Right renal cortex interstitium (tissue), 3 donors: Measurements from ENCODE around the gene PCDHGA8. TPM values are rescaled to one million over a fixed set of nuclear protein-coding genes. Genes with fewer than 3 reads are reported as not detected.
"Not testable (repeated sequence)": the region's sequence is repeated elsewhere in the genome, so short reads cannot be mapped to it uniquely, and the experiment has no call there.

Source experiments
- DNase-seq, 3 donors: peaks; one replicate each; pipeline ENCODE4 v3.0.0-alpha.2; 2013; ENCODE audit warnings: low read depth in 3 of 3, low spot score in 2 of 3
- polyA plus RNA-seq, 3 donors: library from polyadenylated mRNA; unstranded; fragments of 120-200 nt; gene quantifications; one replicate each; pipeline ENCODE4 v1.2.1, GENCODE V29; 2013; ENCODE audit not compliant: insufficient read length in 3 of 3

The PCDHGA8 gene
- polyA plus RNA-seq, 3 donors: 0.29 to 0.40 (median 0.30) TPM

DNA sequence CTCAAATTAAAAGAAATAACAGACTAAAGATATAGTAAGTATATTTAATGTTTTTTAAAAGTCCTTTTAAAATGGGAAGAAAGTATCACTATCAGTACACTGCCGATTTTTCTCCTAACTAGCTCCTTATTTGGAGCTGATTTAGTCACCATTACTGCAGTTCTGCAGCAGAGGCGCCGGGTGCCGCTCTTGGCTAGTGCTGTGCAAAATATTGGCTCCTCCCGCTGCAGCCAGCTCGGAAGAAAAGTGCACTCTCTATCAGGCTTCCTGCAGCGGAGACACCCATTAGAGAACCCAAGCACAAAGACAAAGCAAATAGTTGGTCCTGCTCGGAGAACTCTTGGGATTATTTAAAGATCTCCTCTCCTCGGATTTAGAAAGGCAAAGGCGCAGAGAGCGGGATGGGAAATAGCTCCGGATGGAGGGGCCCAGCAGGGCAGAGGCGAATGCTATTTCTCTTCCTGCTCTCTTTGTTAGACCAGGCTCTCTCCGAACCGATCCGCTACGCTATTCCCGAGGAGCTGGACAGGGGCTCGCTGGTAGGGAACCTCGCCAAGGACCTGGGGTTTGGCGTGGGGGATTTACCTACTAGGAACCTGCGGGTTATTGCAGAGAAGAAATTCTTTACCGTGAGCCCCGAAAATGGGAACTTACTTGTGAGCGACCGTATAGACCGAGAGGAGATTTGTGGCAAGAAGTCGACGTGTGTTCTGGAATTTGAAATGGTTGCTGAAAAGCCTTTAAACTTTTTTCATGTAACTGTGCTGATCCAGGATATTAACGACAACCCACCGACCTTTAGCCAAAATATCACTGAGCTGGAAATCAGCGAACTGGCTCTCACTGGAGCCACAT lies 22.2 kb upstream of the PCDHGA8 start, which contains the start of gene PCDHGB3:
Gene PCDHGB3, plus strand, starts transcription at position 249 of the 855 bp plus-strand sequence. Its CDS starts 153 bp downstream, at position 402.
- no peak for DNase-seq

DNA sequence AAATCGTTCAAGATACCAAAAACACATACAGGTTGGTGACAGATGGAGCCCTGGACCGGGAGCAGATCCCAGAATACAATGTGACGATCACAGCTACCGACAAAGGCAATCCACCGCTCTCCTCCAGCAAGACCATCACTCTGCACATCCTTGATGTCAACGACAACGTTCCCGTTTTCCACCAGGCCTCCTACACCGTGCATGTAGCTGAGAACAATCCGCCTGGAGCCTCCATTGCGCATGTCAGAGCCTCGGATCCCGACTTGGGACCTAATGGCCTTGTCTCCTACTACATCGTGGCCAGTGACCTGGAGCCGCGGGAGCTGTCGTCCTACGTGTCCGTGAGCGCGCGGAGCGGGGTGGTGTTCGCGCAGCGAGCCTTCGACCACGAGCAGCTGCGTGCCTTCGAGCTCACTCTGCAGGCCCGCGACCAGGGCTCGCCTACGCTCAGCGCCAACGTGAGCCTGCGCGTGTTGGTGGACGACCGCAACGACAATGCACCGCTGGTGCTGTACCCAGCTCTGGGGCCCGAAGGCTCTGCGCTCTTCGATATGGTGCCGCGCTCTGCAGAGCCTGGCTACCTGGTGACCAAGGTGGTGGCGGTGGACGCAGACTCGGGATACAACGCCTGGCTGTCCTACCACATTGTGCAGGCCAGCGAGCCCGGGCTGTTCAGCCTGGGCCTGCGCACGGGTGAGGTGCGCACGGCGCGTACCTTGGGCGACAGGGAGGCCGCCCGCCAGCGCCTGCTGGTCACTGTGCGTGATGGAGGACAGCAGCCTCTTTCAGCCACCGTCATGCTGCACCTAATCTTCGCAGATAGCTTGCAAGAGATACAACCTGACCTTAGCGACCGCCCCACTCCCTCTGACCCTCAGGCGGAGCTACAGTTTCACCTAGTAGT lies 20.6 kb upstream of the PCDHGA8 start:
- no peak for DNase-seq

DNA sequence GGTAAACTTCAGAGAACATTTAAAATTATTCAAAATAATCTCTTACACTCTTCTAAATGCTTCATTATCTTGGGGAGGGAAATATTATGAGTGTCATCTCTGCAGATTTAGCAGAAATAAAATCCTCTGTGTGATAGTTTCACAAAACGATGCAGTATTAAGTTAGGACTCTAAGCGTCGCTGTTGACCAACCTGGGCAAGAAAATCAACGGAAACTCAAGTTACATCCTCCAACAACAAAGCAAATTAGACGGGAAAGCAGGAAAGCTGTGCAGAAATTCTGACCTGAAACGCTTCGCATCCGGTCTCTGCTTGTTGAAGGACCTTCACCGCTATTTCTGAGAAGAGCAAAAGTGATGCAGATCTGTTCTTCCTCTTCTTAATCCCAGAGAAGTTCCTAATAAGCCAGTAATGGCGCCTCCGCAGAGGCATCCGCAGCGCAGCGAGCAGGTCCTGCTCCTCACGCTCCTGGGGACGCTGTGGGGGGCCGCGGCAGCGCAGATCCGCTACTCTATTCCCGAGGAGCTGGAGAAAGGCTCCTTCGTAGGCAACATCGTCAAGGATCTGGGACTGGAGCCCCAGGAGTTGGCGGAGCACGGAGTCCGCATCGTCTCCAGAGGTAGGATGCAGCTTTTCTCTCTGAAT lies 18.6 kb upstream of the PCDHGA8 start, which contains the start of gene PCDHGA6:
Gene PCDHGA6, plus strand, starts transcription at position 219 of the 645 bp plus-strand sequence. Its CDS starts 193 bp downstream, at position 412.
- no peak for DNase-seq

DNA sequence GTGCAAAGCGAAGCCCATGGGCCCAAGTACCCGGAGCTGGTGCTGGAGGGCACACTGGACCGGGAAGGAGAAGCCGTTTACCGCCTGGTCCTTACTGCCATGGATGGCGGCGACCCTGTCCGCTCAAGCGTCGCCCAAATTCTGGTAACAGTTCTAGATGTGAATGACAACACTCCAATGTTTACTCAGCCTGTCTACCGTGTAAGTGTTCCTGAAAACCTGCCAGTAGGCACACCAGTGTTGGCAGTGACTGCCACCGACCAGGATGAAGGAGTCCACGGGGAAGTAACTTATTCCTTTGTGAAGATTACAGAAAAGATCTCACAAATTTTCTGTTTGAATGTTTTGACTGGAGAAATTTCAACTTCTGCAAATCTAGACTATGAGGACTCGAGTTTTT lies 17.8 kb upstream of the PCDHGA8 start:
- DNase-seq: no peak

DNA sequence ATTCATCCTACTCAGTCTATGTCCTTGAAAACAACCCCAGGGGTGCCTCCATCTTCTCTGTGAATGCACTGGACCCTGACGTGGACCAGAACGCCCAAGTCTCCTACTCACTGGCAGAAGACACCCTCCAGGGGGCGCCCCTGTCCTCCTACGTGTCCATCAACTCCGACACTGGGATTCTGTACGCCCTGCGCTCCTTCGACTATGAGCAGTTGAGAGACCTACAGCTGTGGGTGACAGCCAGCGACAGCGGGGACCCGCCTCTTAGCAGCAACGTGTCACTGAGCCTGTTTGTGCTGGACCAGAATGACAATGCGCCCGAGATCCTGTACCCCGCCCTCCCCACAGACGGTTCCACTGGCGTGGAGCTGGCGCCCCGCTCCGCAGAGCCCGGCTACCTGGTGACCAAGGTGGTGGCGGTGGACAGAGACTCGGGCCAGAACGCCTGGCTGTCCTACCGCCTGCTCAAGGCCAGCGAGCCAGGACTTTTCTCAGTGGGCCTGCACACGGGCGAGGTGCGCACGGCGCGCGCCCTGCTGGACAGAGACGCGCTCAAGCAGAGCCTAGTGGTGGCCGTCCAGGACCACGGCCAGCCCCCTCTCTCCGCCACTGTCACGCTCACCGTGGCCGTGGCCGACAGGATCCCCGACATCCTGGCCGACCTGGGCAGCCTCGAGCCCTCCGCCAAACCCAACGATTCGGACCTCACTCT lies 16.8 kb upstream of the PCDHGA8 start:
- not testable (repeated sequence) for DNase-seq

DNA sequence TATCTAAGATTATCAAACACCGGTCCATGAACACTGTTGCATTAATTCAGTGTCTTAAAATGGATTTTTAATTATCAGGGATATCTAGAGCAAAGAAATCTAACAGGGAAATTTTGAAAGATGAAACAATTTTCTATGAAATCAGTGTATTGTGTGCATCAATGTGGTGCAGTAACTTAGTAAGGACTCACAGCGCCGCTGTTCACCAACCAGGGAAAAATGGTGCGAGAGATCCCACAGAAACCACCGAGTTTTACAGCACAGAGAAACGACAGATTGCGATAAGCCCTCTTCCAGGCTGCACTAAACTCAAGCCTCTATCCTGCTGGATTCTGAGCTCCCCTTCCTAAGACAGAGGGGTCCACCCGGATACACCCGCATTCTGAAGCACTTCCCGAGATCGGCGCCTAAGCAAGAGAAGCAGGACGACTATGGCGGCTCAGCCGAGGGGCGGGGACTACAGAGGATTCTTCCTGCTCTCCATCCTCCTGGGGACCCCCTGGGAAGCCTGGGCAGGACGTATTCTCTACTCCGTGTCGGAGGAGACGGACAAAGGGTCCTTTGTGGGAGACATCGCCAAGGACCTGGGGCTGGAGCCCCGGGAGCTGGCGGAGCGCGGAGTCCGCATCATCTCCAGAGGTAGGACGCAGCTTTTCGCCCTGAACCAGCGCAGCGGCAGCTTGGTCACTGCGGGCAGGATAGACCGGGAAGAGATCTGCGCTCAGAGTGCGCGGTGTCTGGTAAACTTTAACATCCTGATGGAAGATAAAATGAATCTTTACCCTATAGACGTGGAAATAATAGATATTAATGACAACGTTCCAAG lies 9.8 kb upstream of the PCDHGA8 start, which contains the start of gene PCDHGA7:
Gene PCDHGA7, plus strand, starts transcription at position 274 of the 826 bp plus-strand sequence. Its CDS starts 158 bp downstream, at position 432.
- DNase-seq: no peak

DNA sequence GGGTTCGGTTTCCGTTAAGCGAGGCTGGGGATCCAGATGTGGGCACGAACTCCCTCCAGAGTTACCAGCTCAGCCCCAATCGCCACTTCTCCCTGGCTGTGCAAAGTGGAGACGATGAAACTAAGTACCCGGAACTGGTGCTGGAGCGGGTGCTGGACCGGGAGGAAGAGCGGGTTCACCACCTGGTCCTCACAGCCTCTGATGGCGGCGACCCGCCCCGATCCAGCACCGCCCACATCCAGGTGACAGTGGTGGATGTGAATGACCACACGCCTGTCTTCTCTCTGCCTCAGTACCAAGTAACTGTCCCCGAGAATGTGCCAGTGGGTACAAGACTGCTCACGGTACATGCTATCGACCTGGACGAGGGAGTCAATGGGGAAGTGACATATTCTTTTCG lies 9.1 kb upstream of the PCDHGA8 start:
- DNase-seq: no peak

DNA sequence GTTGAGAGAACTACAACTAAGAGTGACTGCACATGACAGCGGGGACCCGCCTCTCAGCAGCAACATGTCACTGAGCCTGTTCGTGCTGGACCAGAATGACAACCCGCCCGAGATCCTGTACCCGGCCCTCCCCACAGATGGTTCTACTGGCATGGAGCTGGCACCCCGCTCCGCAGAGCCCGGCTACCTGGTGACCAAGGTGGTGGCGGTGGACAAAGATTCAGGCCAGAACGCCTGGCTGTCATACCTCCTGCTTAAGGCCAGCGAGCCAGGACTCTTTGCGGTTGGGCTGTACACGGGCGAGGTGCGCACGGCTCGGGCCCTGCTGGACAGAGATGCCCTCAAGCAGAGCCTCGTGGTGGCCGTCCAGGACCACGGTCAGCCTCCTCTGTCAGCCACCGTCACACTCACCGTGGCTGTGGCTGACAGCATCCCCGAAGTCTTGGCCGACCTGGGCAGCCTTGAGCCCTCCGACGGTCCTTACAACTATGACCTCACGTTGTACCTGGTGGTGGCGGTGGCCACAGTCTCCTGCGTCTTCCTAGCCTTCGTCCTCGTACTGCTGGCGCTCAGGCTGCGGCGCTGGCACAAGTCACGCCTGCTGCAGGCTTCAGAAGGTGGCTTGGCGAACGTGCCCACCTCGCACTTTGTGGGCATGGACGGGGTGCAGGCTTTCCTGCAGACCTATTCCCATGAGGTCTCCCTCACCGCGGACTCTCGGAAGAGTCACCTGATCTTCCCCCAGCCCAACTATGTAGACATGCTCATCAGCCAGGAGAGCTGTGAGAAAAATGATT lies 7.8 kb upstream of the PCDHGA8 start:
- DNase-seq: no peak

DNA sequence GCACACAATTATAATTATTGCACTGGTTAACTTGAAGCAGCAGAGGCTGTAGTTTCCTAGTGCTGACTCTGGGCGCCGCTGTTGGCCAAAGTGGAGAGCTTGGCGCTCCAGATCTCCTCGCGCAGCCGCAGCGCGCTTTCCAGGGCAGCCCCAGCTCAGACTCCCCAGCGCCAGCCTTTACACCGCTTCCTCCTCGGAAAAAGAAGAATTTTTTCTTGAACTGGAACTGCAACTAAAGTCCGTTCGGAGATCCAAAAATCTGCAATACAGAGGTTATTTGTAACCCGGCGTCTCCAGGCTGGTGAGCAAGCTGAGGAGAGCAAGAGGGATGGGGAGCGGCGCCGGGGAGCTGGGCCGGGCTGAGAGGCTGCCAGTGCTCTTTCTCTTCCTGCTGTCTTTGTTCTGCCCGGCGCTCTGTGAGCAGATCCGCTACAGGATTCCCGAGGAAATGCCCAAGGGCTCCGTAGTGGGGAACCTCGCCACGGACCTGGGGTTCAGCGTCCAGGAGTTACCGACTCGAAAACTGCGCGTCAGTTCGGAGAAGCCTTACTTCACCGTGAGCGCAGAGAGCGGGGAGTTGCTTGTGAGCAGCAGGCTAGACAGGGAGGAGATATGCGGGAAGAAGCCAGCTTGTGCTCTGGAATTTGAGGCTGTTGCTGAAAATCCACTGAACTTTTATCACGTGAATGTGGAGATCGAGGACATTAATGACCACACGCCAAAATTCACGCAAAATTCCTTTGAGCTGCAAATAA lies 4.7 kb upstream of the PCDHGA8 start, which contains the start of gene PCDHGB4:
Gene PCDHGB4, plus strand, starts transcription at position 142 of the 755 bp plus-strand sequence. Its CDS starts 187 bp downstream, at position 329.
- not testable (repeated sequence) for DNase-seq

DNA sequence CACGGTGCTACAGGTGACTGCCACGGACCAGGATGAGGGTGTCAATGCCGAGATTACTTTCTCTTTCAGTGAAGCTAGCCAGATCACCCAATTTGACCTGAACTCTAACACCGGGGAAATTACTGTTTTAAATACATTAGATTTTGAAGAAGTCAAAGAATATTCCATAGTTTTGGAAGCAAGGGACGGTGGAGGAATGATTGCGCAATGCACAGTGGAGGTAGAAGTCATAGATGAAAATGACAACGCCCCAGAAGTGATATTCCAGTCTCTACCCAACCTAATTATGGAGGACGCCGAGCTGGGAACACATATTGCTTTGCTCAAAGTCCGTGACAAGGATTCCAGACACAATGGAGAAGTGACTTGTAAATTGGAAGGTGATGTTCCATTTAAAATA lies 3.8 kb upstream of the PCDHGA8 start:
- DNase-seq: no peak

DNA sequence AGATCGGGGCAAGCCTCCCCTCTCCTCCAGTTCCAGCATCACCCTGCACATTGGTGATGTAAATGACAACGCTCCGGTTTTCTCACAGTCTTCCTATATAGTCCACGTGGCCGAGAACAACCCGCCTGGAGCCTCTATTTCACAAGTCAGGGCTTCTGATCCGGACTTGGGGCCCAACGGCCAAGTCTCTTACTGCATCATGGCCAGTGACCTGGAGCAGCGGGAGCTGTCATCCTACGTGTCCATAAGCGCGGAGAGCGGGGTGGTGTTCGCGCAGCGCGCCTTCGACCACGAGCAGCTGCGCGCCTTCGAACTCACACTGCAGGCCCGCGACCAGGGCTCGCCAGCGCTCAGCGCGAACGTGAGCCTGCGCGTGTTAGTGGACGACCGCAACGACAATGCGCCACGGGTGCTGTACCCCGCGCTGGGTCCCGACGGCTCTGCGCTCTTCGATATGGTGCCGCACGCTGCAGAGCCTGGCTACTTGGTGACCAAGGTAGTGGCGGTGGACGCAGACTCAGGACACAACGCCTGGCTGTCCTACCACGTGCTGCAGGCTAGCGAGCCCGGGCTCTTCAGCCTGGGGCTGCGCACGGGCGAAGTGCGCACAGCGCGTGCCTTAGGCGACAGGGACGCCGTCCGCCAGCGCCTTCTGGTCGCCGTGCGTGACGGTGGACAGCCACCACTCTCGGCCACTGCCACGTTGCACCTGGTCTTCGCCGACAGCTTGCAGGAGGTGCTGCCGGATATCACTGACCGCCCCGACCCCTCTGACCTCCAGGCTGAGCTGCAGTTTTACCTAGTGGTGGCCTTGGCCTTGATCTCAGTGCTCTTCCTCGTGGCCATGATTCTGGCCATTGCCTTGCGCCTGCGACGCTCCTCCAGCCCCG lies 3.0 kb upstream of the PCDHGA8 start:
- no peak for DNase-seq

DNA sequence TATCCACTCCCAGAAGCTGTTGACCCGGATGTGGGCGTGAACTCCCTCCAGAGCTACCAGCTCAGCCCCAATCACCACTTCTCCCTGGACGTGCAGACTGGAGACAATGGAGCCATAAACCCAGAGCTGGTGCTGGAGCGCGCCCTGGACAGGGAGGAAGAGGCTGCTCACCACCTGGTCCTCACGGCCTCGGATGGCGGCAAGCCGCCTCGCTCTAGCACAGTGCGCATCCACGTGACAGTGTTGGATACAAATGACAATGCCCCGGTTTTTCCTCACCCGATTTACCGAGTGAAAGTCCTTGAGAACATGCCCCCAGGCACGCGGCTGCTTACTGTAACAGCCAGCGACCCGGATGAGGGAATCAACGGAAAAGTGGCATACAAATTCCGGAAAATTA lies 834 bp downstream of the PCDHGA8 start:
- no peak for DNase-seq

DNA sequence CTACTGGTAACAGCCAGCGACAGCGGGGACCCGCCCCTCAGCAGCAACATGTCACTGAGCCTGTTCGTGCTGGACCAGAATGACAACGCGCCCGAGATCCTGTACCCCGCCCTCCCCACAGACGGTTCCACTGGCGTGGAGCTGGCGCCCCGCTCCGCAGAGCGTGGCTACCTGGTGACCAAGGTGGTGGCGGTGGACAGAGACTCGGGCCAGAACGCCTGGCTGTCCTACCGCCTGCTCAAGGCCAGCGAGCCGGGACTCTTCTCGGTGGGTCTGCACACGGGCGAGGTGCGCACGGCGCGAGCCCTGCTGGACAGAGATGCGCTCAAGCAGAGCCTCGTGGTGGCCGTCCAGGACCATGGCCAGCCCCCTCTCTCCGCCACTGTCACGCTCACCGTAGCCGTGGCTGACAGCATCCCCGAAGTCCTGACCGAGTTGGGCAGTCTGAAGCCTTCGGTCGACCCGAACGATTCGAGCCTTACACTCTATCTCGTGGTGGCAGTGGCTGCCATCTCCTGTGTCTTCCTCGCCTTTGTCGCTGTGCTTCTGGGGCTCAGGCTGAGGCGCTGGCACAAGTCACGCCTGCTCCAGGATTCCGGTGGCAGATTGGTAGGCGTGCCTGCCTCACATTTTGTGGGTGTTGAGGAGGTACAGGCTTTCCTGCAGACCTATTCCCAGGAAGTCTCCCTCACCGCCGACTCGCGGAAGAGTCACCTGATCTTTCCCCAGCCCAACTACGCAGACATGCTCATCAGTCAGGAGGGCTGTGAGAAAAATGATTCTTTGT lies 2.2 kb downstream of the PCDHGA8 start:
- not testable (repeated sequence) for DNase-seq

DNA sequence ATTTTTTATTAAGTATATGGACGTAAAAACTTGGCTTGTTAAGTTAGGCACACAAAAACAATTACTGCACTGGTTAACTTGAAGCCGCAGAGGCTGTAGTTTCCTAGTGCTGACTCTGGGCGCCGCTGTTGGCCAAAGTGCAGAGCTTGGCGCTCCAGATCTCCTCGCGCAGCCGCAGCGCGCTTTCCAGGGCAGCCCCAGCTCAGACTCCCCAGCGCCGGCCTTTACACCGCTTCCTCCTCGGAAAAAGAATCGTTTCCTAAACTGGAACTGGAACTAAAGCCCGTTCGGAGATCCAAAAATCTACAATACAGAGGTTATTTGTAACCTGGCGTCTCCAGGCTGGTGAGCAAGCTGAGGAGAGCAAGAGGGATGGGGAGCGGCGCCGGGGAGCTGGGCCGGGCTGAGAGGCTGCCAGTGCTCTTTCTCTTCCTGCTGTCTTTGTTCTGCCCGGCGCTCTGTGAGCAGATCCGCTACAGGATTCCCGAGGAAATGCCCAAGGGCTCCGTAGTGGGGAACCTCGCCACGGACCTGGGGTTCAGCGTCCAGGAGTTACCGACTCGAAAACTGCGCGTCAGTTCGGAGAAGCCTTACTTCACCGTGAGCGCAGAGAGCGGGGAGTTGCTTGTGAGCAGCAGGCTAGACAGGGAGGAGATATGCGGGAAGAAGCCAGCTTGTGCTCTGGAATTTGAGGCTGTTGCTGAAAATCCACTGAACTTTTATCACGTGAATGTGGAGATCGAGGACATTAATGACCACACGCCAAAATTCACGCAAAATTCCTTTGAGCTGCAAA lies 5.5 kb downstream of the PCDHGA8 start, which contains the start of gene PCDHGB5:
Gene PCDHGB5, plus strand, starts transcription at position 192 of the 796 bp plus-strand sequence. Its CDS starts 181 bp downstream, at position 373.
- not testable (repeated sequence) for DNase-seq

DNA sequence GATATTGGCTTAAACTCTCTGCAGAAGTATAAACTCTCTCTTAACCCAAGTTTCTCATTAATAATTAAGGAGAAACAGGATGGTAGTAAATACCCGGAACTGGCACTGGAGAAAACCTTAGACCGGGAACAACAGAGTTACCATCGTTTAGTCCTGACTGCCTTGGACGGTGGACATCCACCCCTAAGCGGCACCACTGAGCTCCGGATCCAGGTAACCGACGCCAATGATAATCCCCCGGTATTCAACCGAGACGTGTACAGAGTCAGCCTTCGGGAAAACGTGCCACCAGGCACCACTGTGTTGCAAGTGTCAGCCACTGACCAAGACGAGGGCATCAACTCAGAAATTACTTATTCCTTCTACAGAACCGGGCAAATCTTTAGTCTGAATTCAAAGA lies 6.2 kb downstream of the PCDHGA8 start:
- DNase-seq: no peak
